NK-92 (cell line): ENCODE measurements around the gene KDM1B.
"Not testable (repeated sequence)": the region's sequence is repeated elsewhere in the genome, so short reads cannot be mapped to it uniquely, and the experiment has no call there.

Experiments
- DNase-seq: peaks from one replicate; lab custom pipeline; 2025; ENCODE audit not compliant: unreplicated experiment; lab: John Stamatoyannopoulos, UW

Gene KDM1B

DNA sequence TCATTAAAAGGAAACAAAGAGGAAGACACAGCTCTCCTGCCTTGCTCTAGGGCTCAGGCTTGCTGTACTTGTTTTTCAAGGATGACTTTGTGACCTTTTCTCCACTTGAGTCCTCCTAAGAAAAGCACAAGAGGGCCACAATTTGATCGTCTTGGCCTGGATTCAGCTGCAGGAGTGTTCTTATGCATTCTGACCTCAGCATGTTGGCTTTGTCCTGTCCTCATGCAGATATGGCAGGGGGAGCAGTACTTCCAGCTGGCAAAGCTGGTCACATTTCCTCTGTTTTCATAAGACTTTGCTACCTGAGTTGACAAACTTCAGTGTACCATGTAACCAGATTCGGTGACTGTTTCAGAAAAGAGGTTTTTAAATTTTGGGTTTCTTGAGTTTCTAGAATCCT, 30.8 kb downstream of the KDM1B start:
- no peak for DNase-seq

DNA sequence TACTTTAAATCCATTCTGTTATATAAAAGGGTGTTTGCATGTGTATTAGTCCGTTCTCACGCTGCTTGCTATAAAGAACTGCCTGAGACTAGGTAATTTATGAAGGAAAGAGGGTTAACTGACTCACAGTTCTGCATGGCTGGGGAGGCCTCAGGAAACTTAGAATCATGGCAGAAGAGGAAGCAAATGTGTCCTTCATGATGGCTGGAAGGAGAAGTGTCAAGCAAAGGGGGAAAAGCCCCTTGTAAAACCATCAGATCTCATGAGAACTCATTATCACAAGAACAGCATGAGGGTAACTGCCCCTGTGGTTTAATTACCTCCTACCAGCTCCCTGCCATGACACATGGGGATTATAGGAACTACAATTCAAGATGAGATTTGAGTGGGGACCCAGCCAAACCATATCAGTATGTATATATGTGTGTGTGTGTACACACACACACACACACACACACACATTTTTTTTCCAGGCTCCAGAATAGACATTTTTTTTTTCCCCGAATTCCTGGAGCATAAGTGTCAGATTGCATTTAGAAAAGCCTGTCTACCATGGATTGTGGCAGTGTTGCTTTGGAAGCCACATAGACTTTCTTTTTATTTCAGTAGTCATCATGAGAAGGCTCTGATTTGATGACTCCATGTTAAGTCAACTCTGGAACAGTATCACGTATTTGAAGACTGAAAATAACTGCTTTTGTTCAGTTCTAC, 31.5 kb downstream of the KDM1B start:
- no peak for DNase-seq

- DNase-seq = no peak
Observed at GRCh38 chr6:18187701-18188100, 32.5 kb downstream of the KDM1B start.

DNA sequence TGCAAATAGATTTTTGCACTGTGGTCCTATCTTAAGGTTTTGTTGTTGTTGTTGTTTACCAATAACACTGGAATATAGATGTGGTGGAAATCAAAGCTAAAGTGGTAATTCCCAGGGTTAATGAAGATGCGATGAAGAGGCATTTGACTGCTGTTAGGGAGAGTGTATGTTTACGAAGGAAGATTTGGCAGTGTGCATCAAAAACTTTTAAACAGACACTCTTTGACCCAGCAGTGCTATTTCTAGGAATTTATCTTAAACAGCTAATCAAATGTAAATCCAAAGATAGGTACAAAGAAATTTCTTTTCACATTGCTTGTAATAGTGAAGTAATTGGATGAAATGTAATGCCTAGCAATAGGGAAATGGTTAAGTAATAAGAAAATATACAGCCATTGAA, 34.0 kb downstream of the KDM1B start:
- no peak for DNase-seq

- DNase-seq = no peak
Observed at GRCh38 chr6:18192026-18192425, 36.8 kb downstream of the KDM1B start.

DNA sequence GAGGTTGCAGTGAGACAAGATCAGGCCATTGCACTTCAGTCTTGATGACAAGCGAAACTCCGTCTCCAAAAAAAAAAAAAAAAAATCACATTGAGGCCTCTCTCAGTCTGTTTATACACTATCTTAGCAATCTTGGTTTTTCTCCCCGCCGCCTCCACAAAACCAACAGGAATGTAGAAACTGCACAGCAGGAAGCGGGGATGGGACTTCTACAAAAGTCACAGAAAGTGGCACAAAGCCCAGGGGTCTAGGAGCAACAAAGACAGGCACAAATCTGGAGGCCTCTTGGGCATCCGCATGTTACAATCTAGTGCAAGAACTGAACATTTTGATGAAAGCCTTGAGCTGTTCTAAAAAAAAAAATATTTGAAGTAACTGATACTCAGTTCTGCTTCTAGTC, 48.6 kb downstream of the KDM1B start:
- DNase-seq = no peak

GRCh38 chr6:18204691-18205090, 49.5 kb downstream of the KDM1B start:
- no peak for DNase-seq

DNA sequence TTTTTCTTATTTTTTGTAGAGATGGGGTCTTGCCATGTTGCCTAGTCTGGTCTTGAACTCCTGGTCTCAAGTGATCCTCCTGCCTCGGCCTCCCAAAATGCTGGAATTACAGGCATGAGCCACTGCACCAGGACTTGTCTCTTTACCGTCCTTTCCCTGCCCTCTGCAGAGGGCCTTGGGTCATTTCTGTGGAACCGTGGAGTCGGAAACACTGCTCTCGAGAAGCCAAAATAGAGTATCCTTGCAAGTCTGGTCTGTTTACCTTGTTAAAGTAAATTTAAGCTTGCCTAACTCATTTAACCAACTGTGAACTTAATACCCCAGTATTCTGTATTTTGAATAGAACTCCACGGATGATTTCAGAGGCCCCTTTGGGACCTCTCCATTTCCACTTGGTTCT, 51.4 kb downstream of the KDM1B start:
- DNase-seq = no peak

DNA sequence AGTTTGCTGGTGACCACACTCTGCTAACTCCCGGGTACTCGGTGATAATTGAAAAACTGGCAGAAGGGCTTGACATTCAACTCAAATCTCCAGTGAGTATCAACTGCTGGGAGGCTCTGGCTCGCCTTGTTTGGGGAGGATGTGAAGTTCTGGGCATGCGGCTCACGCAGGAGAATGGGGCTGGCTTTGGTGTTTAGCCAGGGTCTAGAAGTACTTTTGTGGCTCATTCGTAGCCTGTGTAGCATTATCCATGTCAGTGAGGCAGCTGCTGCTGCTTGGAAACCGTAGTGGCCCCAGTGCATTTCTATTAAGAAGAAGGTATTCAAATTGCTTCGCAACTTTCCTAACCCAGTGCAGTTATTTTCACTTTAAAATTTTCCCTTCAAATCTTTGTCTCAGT, 52.2 kb downstream of the KDM1B start:
- DNase-seq = no peak

DNA sequence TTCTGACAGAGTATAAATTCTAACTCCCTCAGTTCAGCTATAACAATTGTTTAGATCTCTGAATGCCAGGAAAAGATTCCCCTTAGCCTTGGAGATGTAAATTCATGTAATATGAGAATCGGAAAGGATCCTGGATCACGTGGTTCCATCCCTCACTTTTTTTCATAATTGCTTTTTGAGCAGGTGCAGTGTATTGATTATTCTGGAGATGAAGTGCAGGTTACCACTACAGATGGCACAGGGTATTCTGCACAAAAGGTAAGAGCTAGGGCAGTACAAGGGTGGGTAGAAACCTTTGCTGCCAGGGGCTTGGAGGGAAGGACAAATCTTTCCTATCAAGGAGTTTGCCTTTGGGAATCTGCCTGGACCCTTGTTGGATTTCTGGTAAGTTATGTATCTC, 52.7 kb downstream of the KDM1B start:
- no peak for DNase-seq

DNA sequence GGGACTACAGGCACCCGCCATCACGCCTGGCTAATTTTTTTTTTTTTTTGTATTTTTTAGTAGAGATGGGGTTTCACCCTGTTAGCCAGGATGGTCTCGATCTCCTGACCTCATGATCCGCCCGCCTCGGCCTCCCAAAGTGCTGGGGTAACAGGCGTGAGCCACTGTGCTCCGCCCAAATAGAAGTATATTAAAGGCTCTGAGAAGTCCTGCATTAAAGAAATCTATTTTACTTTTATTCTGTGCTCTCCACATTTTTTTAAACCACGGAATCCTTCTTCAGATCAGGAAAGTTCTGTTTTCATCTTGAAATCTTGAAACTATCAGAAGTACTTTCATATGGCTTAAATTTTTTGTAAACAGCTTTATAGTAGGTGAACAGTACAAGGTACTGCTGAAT, 53.6 kb downstream of the KDM1B start:
- DNase-seq = not testable (repeated sequence)

- no peak for DNase-seq
Observed at GRCh38 chr6:18209539-18210197, 54.4 kb downstream of the KDM1B start.

DNA sequence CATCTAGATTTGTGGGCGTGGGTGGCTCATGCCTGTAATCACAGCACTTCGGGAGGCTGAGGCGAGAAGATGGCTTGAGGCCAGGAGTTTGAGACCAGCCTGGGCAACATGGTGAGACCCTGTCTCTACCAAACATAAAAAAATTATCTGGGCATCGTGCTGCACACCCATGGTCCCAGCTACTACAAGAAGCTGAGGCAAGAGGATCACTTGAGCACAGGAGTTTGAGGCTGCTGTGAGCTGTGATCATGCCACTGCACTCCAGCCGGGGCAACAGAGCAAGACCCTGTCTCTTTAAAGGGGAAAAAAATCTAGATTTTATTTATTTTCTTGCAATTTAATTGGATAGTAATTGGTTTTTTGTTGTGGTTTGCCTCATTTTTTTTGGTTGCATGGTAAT, 55.5 kb downstream of the KDM1B start:
- no peak for DNase-seq

GRCh38 chr6:18211338-18211737, 56.1 kb downstream of the KDM1B start:
- DNase-seq = no peak

- no peak for DNase-seq
Observed at GRCh38 chr6:18212231-18212630, 57.0 kb downstream of the KDM1B start.

DNA sequence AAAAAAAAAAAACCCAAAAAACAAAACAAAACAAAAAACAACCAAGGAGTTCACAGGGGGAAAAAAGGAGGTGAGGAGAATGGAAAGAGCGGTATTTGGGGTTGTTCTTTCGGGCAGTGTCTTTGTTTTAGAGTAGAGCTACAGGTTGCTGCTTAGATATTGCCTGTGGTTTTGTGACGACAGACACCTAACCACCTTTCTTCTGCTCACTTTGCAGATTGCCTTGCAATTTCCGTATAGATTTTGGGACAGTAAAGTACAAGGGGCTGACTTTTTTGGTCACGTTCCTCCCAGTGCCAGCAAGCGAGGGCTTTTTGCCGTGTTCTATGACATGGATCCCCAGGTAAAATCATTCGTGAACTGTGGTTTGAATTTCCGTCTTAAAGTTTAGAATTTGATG, 58.2 kb downstream of the KDM1B start:
- DNase-seq = no peak

DNA sequence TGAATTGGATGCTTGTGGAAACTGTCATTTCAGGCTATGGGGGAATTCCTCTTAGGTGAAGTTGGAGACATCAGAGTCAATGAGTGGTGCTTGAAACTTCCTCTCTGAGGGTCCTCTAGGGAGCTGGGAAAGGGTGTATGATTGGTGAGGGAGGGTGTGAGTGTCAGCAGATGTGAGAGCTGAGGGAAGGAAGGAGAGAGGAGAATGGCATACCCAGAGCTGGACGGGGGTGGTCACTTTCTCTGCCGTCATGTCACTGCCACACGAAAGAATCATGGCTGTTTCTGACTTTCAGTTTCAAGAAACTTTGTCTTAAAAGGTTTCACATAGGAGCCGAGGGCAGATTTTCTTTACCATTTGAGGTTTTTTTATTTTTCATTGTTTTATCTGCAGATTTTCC, 58.8 kb downstream of the KDM1B start:
- no peak for DNase-seq

DNA sequence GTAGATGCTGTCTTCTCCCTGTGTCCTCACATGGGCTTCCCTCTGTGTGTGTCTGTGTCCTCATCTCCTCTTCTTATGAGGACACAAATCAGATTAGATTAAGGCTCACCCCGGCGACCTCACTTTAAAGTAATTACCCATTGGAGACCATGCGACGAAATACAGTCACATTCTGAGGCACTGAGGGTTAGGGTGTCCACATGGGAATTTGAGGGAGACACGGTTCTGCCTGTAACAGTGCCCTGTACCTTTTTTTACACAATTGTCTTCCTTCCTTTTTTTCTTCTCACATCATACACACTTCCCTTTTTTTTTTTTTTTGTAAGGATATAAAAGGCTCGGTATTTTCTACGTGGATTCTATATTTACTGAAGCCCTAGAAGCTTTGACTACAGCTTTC, 60.2 kb downstream of the KDM1B start:
- DNase-seq = no peak

- no peak for DNase-seq
Observed at GRCh38 chr6:18216411-18216810, 61.2 kb downstream of the KDM1B start.

DNA sequence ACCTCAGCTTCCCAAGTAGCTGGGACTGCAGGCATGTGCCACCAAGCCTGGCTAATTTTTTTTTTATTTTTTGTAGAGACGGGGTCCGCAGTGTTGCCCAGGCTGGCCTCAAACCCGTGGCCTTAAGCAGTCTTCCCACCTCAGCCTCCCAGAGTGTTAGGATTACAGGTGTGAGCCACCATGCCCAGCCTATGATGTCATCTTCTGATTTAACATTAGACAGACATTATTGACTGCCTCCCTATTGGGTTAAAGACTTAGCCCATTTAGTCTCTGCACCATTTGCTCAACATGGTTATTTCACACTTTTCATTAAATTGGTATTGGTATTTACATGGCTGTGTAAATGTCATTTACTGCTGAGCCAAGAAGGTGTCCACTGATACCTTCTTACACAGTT, 63.0 kb downstream of the KDM1B start:
- DNase-seq = no peak

- DNase-seq = no peak
Observed at GRCh38 chr6:18219591-18219990, 64.4 kb downstream of the KDM1B start.

DNA sequence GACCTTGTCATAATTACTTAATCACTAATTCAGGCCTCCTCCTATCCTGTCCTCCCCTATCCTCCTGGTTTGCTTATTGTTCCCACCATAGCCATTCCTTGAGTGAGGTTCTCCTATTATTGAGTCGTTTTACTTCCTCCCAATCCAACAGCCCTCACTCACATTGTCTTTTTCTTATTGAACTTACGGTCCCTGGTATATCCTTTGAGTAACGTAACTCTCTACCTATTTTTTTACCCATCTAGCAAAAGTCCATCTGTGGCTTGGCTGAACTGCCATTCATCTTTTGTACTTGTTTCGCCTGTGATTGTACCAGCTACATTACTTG, 66.0 kb downstream of the KDM1B start:
- DNase-seq = no peak

GRCh38 chr6:18226451-18227105, 71.4 kb downstream of the KDM1B start:
- not testable (repeated sequence) for DNase-seq
